Measurements from ENCODE around the gene LSM12.

GRCh38 chr17:44083250-44083849 lies 16.9 kb upstream of the LSM12 start:
- no peak; the same call in 1 of the 2 replicates for TF ChIP-seq CTCF (conservative IDR thresholded peaks at IDR 0.05; ENCODE audit: low read length)
- no peak for TF ChIP-seq EZH2phosphoT487 (IDR thresholded peaks at IDR 0.05; ENCODE audit: borderline replicate concordance, low read depth, low read length)

Data from OCI-LY7 (cell line).